Liver (tissue), 9 donors: Measurements from ENCODE around the gene PSMD6. TPM values are rescaled to one million over a fixed set of nuclear protein-coding genes. Genes with fewer than 3 reads are reported as not detected.

Experiments used
- DNase-seq: peaks from one replicate; pipeline ENCODE4 v3.0.0-alpha.2; 2017; ENCODE audit warnings: low spot score
- H3K27ac ChIP-seq, 2 donors: one replicate each; pipeline ENCODE4 v1.7.0; 2013; ENCODE audit warnings: inconsistent platforms in 2 of 2, low read length in 2 of 2, control low read depth in 1 of 2, low read depth in 1 of 2, mild to moderate bottlenecking in 1 of 2
- H3K27me3 ChIP-seq, 4 donors: one replicate each; pipeline versions ENCODE4 v1.6.1 to v1.7.0; 2013; ENCODE audit warnings: low read length in 3 of 4, inconsistent platforms in 1 of 4, mild to moderate bottlenecking in 1 of 4, moderate library complexity in 1 of 4; ENCODE audit not compliant: control insufficient read depth in 4 of 4, insufficient read depth in 4 of 4
- H3K36me3 ChIP-seq, 4 donors: one replicate each; pipeline versions ENCODE4 v1.6.1 to v1.7.0; 2013; ENCODE audit warnings: low read length in 3 of 4, mild to moderate bottlenecking in 3 of 4, low read depth in 1 of 4, moderate library complexity in 1 of 4; ENCODE audit not compliant: control insufficient read depth in 4 of 4, insufficient read depth in 3 of 4
- H3K4me1 ChIP-seq, 4 donors: one replicate each; pipeline versions ENCODE4 v1.6.1 to v1.7.0; 2013; ENCODE audit warnings: low read length in 3 of 4, mild to moderate bottlenecking in 3 of 4, moderate library complexity in 1 of 4; ENCODE audit not compliant: control insufficient read depth in 4 of 4, insufficient read depth in 4 of 4
- H3K4me3 ChIP-seq, 3 donors: one replicate each; pipeline versions ENCODE4 v1.6.1 to v1.7.0; 2013; ENCODE audit warnings: low read length in 3 of 3, control low read depth in 1 of 3, low read depth in 1 of 3, mild to moderate bottlenecking in 1 of 3
- H3K9ac ChIP-seq, 2 donors: one replicate each; pipeline ENCODE4 v1.7.0; 2013; ENCODE audit warnings: low read length in 2 of 2, mild to moderate bottlenecking in 2 of 2, moderate library complexity in 2 of 2, control low read depth in 1 of 2, low read depth in 1 of 2
- H3K9me3 ChIP-seq, 4 donors: one replicate each; pipeline versions ENCODE4 v1.6.1 to v1.7.0; 2013; ENCODE audit warnings: low read length in 3 of 4; ENCODE audit not compliant: control insufficient read depth in 4 of 4
- ATF3 ChIP-seq: IDR thresholded peaks from 2 replicates; pipeline ENCODE4 v1.6.1; 2016; ENCODE audit warnings: antibody characterized with exemption
- FOXA1 ChIP-seq: IDR thresholded peaks from 2 replicates; pipeline ENCODE4 v1.6.1; 2016; ENCODE audit warnings: antibody characterized with exemption
- FOXA2 ChIP-seq: IDR thresholded peaks from 2 replicates; pipeline ENCODE4 v1.6.1; 2016; ENCODE audit warnings: antibody characterized with exemption
- GABPA ChIP-seq, 2 donors: IDR thresholded peaks in 1 of 2; conservative IDR thresholded peaks in 1 of 2; 2 replicates each; pipeline ENCODE4 v1.6.1; 2016; ENCODE audit warnings: antibody characterized with exemption in 2 of 2, mild to moderate bottlenecking in 1 of 2, moderate library complexity in 1 of 2
- HNF4A ChIP-seq, 2 donors: conservative IDR thresholded peaks; 2 replicates each; pipeline ENCODE4 v1.6.1; 2016; ENCODE audit warnings: antibody characterized with exemption in 2 of 2, mild to moderate bottlenecking in 2 of 2
- HNF4G ChIP-seq: IDR thresholded peaks from 2 replicates; pipeline ENCODE4 v1.6.1; 2016; ENCODE audit warnings: antibody characterized with exemption
- JUND ChIP-seq, 2 donors: IDR thresholded peaks; 2 replicates each; pipeline ENCODE4 v1.6.1; 2016; ENCODE audit warnings: antibody characterized with exemption in 2 of 2
- MAX ChIP-seq: IDR thresholded peaks from 2 replicates; pipeline ENCODE4 v1.6.1; 2016; ENCODE audit warnings: antibody characterized with exemption
- NR2F2 ChIP-seq: IDR thresholded peaks from 2 replicates; pipeline ENCODE4 v1.6.1; 2016; ENCODE audit warnings: antibody characterized with exemption
- RAD21 ChIP-seq, 2 donors: IDR thresholded peaks; 2 replicates each; pipeline ENCODE4 v1.6.1; 2016; ENCODE audit warnings: antibody characterized with exemption in 2 of 2, mild to moderate bottlenecking in 2 of 2
- RXRA ChIP-seq, 2 donors: IDR thresholded peaks; 2 replicates each; pipeline ENCODE4 v1.6.1; 2017 to 2018; ENCODE audit warnings: antibody characterized with exemption in 2 of 2, mild to moderate bottlenecking in 1 of 2
- SP1 ChIP-seq: IDR thresholded peaks from 2 replicates; pipeline ENCODE4 v1.6.1; 2018; ENCODE audit warnings: antibody characterized with exemption, mild to moderate bottlenecking
- TAF1 ChIP-seq: conservative IDR thresholded peaks from 2 replicates; pipeline ENCODE4 v1.6.1; 2016; ENCODE audit warnings: antibody characterized with exemption, mild to moderate bottlenecking
- YY1 ChIP-seq: IDR thresholded peaks from 2 replicates; pipeline ENCODE4 v1.6.1; 2016; ENCODE audit warnings: antibody characterized with exemption, mild to moderate bottlenecking
- WGBS: extraction: QIAGEN DNeasy Blood & Tissue Kit; methylation state at CpG from one replicate; pipeline ENCODE4 v1.1.7; 2013; 5-methylcytosine and 5-hydroxymethylcytosine counted together
- polyA plus RNA-seq, 2 donors: library from polyadenylated mRNA; stranded (reverse) in 1 of 2; unstranded in 1 of 2; fragments of 200-250 nt in 1 of 2; fragments of >200 nt in 1 of 2; fragmentation: Nextera tagmentation in 1 of 2; extraction: Ambion mirVana in 1 of 2; gene quantifications; one replicate each; pipeline versions ENCODE4 v1.2.1 to v1.2.3, GENCODE V29; 2013 to 2015
- total RNA-seq, 2 donors: library from RNA; depleted of rRNA; stranded (reverse); fragments of >200 nt; gene quantifications; one replicate each; pipeline ENCODE4 v1.2.3, GENCODE V29; 2014
- TF ChIP-seq, protein P1 (sequence below): fragments of 150-350 bp; IDR thresholded peaks from 2 replicates; pipeline ENCODE4 v1.5.1; 2017; ENCODE audit warnings: improper control_type of control experiment, low read depth, low read length; ENCODE audit not compliant: missing input control
- donor health status: healthy.
- donor health status: healthy.
- donor health status: healthy.
- donor health status: healthy.
- donor health status: healthy.

PSMD6 gene
- total and polyA plus RNA-seq, 4 donors = 49.3 to 72.7 (median 54.9) TPM

DNA sequence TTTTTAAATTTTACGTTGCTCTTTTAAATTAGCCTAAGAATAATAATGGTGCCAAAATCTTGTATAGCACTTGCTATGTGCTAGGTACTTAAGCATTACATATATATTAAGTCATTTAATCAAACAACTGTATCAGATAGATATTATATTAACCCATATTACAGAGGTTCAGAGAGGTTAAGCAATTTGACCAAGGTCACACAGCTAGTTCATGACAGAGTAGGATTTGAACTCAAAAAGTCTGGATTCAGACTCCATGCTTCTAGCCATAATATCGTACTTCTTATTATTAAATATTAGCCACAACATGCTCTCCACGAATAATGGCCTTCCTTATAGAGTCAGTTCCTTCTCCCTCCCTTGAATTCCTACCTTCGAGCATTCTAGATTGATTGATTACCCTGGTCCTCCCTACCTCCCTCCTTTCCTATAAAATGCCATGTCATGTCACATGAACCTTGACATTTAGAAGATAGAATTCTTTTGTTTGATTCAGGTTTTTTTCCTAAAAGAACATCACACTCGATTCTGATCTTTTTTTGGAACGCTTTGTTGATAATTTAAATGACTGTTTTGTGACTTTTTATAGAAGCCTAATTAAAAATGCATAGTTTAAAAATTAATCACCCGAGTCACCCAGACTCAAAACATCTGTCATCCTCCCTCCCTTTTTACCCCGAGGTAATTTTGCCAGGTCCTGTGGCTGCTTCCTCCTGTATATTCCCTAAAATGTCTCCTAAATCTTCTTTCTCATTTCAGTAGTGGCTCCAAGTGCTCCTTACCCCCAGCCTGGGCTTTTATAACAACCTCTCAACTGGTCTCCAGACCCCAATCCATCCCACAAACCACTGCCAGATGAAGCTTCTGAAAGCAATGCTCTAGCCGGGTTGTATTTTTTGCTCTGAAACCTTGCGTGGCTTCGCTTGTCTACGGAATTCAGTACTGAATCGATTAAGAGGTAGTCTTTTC is 8.5 kb upstream of the PSMD6 start:
- no peak for TF ChIP-seq HNF4G
- no peak for TF ChIP-seq FOXA2
- no peak for TF ChIP-seq RXRA (IDR thresholded peaks at IDR 0.05)
- no peak for DNase-seq
- no peak overlapping the region for H3K4me3 ChIP-seq

DNA sequence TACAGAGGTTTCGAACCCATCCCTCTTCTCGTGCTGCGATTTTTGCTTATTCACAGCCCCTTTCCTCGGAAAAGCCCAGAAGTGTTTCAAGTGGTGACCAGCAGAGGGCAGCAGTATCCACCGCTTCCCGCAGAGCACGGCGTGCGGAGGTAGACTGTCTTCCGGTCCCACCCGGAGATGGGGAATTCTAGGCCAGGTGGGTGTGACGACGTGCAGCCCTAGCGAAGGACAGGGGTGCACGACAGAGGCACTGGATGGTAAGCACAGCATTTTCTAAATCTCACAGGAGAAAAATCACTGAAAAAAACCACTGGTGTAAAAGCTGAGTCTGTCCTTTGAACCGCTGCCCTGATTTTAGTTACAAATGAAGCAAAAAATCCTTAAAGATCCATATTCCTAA is 7.4 kb upstream of the PSMD6 start:
- peak; percentile 78 for DNase-seq
- WGBS = 5% methylated on average over 16 of the region's 16 CpGs
- H3K36me3 ChIP-seq = no peaks in the 10 kb centered on the region
- H3K9me3 ChIP-seq = peaks cover 0 to 3% (median 2%) of the 10 kb centered on the region in 4 donors
- peaks cover 0 to 10% (median 2%) of the 10 kb centered on the region in 4 donors for H3K27me3 ChIP-seq
- peak overlapping the region in 1 of 3 donors; percentile 8 for H3K4me3 ChIP-seq
- no peak overlapping the region for H3K9ac ChIP-seq
- peak; percentile 96 to 98 for TF ChIP-seq RAD21 (IDR thresholded peaks at IDR 0.05)
- peak in 1 of 2 donors; percentile 52 for TF ChIP-seq GABPA (IDR thresholded peaks at IDR 0.05 in 1 of 2, conservative IDR thresholded peaks at IDR 0.05 in 1 of 2)
- TF ChIP-seq FOXA2 = no peak
- TF ChIP-seq, protein P1, sequence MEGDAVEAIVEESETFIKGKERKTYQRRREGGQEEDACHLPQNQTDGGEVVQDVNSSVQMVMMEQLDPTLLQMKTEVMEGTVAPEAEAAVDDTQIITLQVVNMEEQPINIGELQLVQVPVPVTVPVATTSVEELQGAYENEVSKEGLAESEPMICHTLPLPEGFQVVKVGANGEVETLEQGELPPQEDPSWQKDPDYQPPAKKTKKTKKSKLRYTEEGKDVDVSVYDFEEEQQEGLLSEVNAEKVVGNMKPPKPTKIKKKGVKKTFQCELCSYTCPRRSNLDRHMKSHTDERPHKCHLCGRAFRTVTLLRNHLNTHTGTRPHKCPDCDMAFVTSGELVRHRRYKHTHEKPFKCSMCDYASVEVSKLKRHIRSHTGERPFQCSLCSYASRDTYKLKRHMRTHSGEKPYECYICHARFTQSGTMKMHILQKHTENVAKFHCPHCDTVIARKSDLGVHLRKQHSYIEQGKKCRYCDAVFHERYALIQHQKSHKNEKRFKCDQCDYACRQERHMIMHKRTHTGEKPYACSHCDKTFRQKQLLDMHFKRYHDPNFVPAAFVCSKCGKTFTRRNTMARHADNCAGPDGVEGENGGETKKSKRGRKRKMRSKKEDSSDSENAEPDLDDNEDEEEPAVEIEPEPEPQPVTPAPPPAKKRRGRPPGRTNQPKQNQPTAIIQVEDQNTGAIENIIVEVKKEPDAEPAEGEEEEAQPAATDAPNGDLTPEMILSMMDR = peak; percentile 82
- TF ChIP-seq JUND (IDR thresholded peaks at IDR 0.05) = no peak
- no peak for TF ChIP-seq FOXA1
- H3K27ac ChIP-seq = no peak overlapping the region
- H3K4me1 ChIP-seq = peaks cover 0 to 7% (median 1%) of the 10 kb centered on the region in 4 donors

More for the DNA sequence above, 8.5 kb upstream of the PSMD6 start:
- Histone ChIP-seq H3K27me3 (peaks cover 0 to 10% (median 2%) of the 10 kb centered on the region in 4 donors), H3K9ac (no peak overlapping the region), H3K27ac (no peak overlapping the region), H3K4me1 (peaks cover 0 to 7% (median 1%) of the 10 kb centered on the region in 4 donors), H3K36me3 (no peaks in the 10 kb centered on the region), H3K9me3 (peaks cover 0 to 3% (median 2%) of the 10 kb centered on the region in 4 donors)
- 83% methylated on average over 13 of the region's 13 CpGs for WGBS

DNA sequence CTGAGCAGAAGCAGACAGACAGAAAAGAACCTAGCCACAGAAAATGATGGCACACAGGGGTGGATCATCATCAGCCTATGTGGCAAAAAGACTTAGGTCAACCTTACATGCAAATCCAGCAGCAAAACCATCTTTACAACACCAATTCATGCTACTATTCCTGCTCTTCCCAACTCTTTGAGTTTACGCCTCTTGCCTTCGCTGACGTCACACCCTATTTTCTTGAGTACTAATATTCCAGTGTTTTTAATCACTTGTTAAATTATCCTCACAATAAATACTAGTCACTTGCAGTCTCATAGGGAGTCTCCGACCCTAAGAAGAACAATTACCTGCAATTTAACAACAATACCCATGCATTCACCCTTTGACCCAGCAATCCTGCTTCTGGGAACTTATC is 6.0 kb upstream of the PSMD6 start:
- WGBS = 82% methylated on average over 4 of the region's 4 CpGs
- H3K4me1 ChIP-seq = peaks cover 0 to 7% (median 1%) of the 10 kb centered on the region in 4 donors
- no peak overlapping the region for H3K4me3 ChIP-seq
- no peak overlapping the region for H3K27ac ChIP-seq
- peaks cover 0 to 3% (median under 1%) of the 10 kb centered on the region in 4 donors for H3K9me3 ChIP-seq
- H3K9ac ChIP-seq = no peak overlapping the region
- H3K36me3 ChIP-seq = no peaks in the 10 kb centered on the region
- peaks cover 0 to 10% (median 2%) of the 10 kb centered on the region in 4 donors for H3K27me3 ChIP-seq
- no peak for TF ChIP-seq MAX
- no peak for TF ChIP-seq ATF3
- no peak for TF ChIP-seq TAF1
- no peak for TF ChIP-seq SP1
- no peak for TF ChIP-seq HNF4A (conservative IDR thresholded peaks at IDR 0.05)
- no peak for TF ChIP-seq RAD21 (IDR thresholded peaks at IDR 0.05)
- TF ChIP-seq YY1 = no peak
- no peak for TF ChIP-seq HNF4G
- TF ChIP-seq RXRA (IDR thresholded peaks at IDR 0.05) = no peak
- no peak for TF ChIP-seq NR2F2
- no peak for TF ChIP-seq GABPA (IDR thresholded peaks at IDR 0.05 in 1 of 2, conservative IDR thresholded peaks at IDR 0.05 in 1 of 2)
- no peak for TF ChIP-seq FOXA1
- DNase-seq = no peak
